Occipital lobe (tissue), 2 donors: Measurements from ENCODE around the gene TFAP2E. TPM values are rescaled to one million over a fixed set of nuclear protein-coding genes. Genes with fewer than 3 reads are reported as not detected.

Experiments
- DNase-seq: peaks from one replicate; lab custom pipeline; 2025; lab: John Stamatoyannopoulos, UW
- total RNA-seq: library from RNA; depleted of rRNA; stranded (reverse); fragments of >200 nt; gene quantifications from one replicate; pipeline ENCODE4 v1.2.3, GENCODE V29; 2014

The TFAP2E gene
- total RNA-seq, 1 donor from 2014 or later: 0.62 TPM

- peak; percentile 93 for DNase-seq
Measured at GRCh38 chr1:35557118-35557610, 15.9 kb upstream of the TFAP2E start, which contains the start of gene KIAA0319L. Gene KIAA0319L, minus strand, starts transcription at chr1:35557403. Its CDS starts 2,912 bp downstream, at chr1:35554491.

- DNase-seq: peak; percentile 96
Measured at GRCh38 chr1:35557611-35558373, 15.3 kb upstream of the TFAP2E start, which contains the start of gene NCDN. Gene NCDN, plus strand, starts transcription at chr1:35557799. Its CDS starts 392 bp downstream, at chr1:35558191.

- no peak for DNase-seq
Measured at GRCh38 chr1:35558374-35559316, 14.5 kb upstream of the TFAP2E start.

- peak; percentile 49 for DNase-seq
Measured at GRCh38 chr1:35559317-35559944, 13.7 kb upstream of the TFAP2E start.

GRCh38 chr1:35560256-35561225, 12.6 kb upstream of the TFAP2E start:
- DNase-seq: peak; percentile 80

- DNase-seq: peak; percentile 63
Measured at GRCh38 chr1:35561297-35561971, 11.7 kb upstream of the TFAP2E start.

GRCh38 chr1:35561972-35562680, 11.0 kb upstream of the TFAP2E start:
- DNase-seq: no peak

GRCh38 chr1:35563166-35563565, 9.9 kb upstream of the TFAP2E start:
- no peak for DNase-seq

GRCh38 chr1:35564037-35564883, 8.9 kb upstream of the TFAP2E start:
- peak; percentile 43 for DNase-seq

- no peak for DNase-seq
Measured at GRCh38 chr1:35564884-35565741, 8.0 kb upstream of the TFAP2E start.

- DNase-seq: no peak
Measured at GRCh38 chr1:35565742-35566133, 7.4 kb upstream of the TFAP2E start.

GRCh38 chr1:35567947-35568558, 5.1 kb upstream of the TFAP2E start:
- no peak for DNase-seq

GRCh38 chr1:35568975-35569395, 4.1 kb upstream of the TFAP2E start:
- peak; percentile 37 for DNase-seq

GRCh38 chr1:35569936-35570335, 3.2 kb upstream of the TFAP2E start:
- no peak for DNase-seq

- no peak for DNase-seq
Measured at GRCh38 chr1:35570589-35571137, 2.5 kb upstream of the TFAP2E start.

- DNase-seq: no peak
Measured at GRCh38 chr1:35571263-35571662, 1.9 kb upstream of the TFAP2E start.
